ENCODE data around the gene INTS14. TPM values are rescaled to one million over a fixed set of nuclear protein-coding genes. Genes with fewer than 3 reads are reported as not detected.

Gene INTS14
- total and polyA plus RNA-seq, 9 of the 15 experiments (the other 6 are each of a cell fraction or from before 2014, with no cell fraction given), result 30.5 to 92.4 (median 46.5) TPM

DNA sequence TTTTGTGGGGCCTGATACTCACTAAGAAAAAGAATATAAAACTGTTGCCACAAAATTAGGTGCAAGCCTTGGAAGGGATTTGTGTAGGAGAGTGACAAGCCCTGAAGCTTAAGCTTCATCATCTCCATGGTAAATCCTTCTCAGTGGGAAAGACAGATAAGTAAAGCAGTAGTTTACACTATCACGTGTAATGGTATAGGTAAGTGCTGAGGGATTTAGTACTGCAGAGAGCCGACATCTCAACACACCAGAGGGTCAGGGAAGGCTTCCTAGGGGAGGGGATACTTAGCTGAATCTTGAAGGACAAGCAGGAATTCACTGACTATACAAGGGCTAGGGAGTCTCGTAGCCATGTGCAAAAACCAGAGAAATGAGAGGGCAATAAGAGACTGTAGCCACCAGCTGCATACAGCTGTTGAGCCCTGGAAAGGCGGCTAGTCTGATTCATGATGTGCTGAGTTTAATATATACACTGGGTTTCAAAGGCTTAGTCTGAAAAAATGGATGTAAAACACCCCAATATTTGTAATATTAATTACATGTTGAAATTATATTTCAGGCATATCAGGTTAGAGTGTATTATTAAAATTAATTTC lies 21.9 kb upstream of the INTS14 start:
- no peaks in the 10 kb centered on the region for H3K9me1 ChIP-seq (ENCODE audit: control insufficient read depth, insufficient read depth, low read length)
- WGBS (ENCODE audit: insufficient coverage, low coverage, missing lambda C conversion rate), result 29% methylated on average over 4 of the region's 4 CpGs
- ChIA-PET POLR2A (interaction anchor here (1.0 kb wide), 1 partner anchor 10 kb away, joined by 4 read pairs; no protein-coding TSS in a partner anchor), CTCF (ENCODE audit: low intra/inter-chr PET ratio) (no interaction called here)
- H3K4me1 ChIP-seq (replicated peaks in 1 of 2; ENCODE audit: control insufficient read depth in 2 of 2, insufficient read depth in 2 of 2, low read length in 2 of 2), result peaks cover 0 to under 1% of the 10 kb centered on the region in 2 experiments; a peak in 2 of 5 replicates
- no peak overlapping the region for H3K9ac ChIP-seq (ENCODE audit: insufficient read depth in 1 of 2, low read depth in 2 of 2, low read length in 2 of 2)
- intact Hi-C loops (cut with micrococcal nuclease) (loop anchor here (10.0 kb wide), 1 partner anchor 318 kb away; no protein-coding TSS in a partner anchor), in situ Hi-C loops (cut with MboI) (loop anchor here (25.0 kb wide), 1 partner anchor 229 kb away; the partner anchor contains the start of gene RAB11A)
- peak; percentile 73 for TF ChIP-seq MEIS2 (IDR thresholded peaks at IDR 0.05; ENCODE audit: partially characterized antibody)
- no peak for TF ChIP-seq MECOM (CRISPR knock-in tag; IDR thresholded peaks at IDR 0.05)
- no peak for TF ChIP-seq NFE2L1 (tag; IDR thresholded peaks at IDR 0.05; ENCODE audit: borderline replicate concordance, low read depth)
- TF ChIP-seq ZNF431 (CRISPR knock-in tag; IDR thresholded peaks at IDR 0.05), result no peak
- TF ChIP-seq, protein P1, sequence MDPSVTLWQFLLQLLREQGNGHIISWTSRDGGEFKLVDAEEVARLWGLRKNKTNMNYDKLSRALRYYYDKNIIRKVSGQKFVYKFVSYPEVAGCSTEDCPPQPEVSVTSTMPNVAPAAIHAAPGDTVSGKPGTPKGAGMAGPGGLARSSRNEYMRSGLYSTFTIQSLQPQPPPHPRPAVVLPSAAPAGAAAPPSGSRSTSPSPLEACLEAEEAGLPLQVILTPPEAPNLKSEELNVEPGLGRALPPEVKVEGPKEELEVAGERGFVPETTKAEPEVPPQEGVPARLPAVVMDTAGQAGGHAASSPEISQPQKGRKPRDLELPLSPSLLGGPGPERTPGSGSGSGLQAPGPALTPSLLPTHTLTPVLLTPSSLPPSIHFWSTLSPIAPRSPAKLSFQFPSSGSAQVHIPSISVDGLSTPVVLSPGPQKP (CRISPR knock-in tag; IDR thresholded peaks at IDR 0.05), result no peak
- TF ChIP-seq ZBTB7A (IDR thresholded peaks at IDR 0.05; ENCODE audit: borderline replicate concordance, control insufficient read depth, low read depth, low read length), result no peak
- no peak for TF ChIP-seq PHF8 (IDR thresholded peaks at IDR 0.05; ENCODE audit: borderline replicate concordance, low read length)
- TF ChIP-seq SAFB2 (IDR thresholded peaks at IDR 0.05; ENCODE audit: borderline replicate concordance, low read depth, low read length, severe bottlenecking), result no peak
- TF ChIP-seq MEF2A (IDR thresholded peaks at IDR 0.05; ENCODE audit: control insufficient read depth, low read depth, low read length), result no peak
- TF ChIP-seq ZNF324 (CRISPR knock-in tag; IDR thresholded peaks at IDR 0.05), result no peak
- 0 out of 2 replicates have a peak, but pooled peaks have one; percentile 16 for TF ChIP-seq BHLHE40 (IDR thresholded peaks at IDR 0.05; ENCODE audit: low read length)
- no peak for TF ChIP-seq POU5F1 (IDR thresholded peaks at IDR 0.05; ENCODE audit: borderline replicate concordance, low read depth, low read length, partially characterized antibody)
- TF ChIP-seq HEY1 (CRISPR knock-in tag; IDR thresholded peaks at IDR 0.05; ENCODE audit: borderline replicate concordance), result no peak
- TF ChIP-seq, protein P2, sequence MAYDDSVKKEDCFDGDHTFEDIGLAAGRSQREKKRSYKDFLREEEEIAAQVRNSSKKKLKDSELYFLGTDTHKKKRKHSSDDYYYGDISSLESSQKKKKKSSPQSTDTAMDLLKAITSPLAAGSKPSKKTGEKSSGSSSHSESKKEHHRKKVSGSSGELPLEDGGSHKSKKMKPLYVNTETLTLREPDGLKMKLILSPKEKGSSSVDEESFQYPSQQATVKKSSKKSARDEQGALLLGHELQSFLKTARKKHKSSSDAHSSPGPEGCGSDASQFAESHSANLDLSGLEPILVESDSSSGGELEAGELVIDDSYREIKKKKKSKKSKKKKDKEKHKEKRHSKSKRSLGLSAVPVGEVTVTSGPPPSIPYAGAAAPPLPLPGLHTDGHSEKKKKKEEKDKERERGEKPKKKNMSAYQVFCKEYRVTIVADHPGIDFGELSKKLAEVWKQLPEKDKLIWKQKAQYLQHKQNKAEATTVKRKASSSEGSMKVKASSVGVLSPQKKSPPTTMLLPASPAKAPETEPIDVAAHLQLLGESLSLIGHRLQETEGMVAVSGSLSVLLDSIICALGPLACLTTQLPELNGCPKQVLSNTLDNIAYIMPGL (CRISPR knock-in tag; IDR thresholded peaks at IDR 0.05), result no peak
- TF ChIP-seq ZC3H8 (IDR thresholded peaks at IDR 0.05), result no peak
- TF ChIP-seq ZBTB8A (IDR thresholded peaks at IDR 0.05; ENCODE audit: partially characterized antibody), result no peak
- TF ChIP-seq NFXL1 (CRISPR knock-in tag; IDR thresholded peaks at IDR 0.05), result no peak
- 0 out of 2 replicates have a peak, but pooled peaks have one; percentile 7 for TF ChIP-seq TCF3 (CRISPR knock-in tag; IDR thresholded peaks at IDR 0.05)
- no peak for TF ChIP-seq MTA2 (IDR thresholded peaks at IDR 0.05; ENCODE audit: low read depth)
- no peaks in the 10 kb centered on the region for H3K79me2 ChIP-seq (ENCODE audit: control insufficient read depth, insufficient read depth, low read length)
- H3K36me3 ChIP-seq (ENCODE audit: control insufficient read depth, insufficient read depth, low read length), result no peaks in the 10 kb centered on the region
- no peak for DNase-seq (ENCODE audit: extremely low read depth in 1 of 4, low spot score in 3 of 4)
- no peak for FAIRE-seq
- no peak overlapping the region for H3K27ac ChIP-seq (ENCODE audit: extremely low read depth, low read depth, low read length)
- H4K20me1 ChIP-seq (replicated peaks; ENCODE audit: control insufficient read depth, insufficient read depth, low read length), result no peaks in the 10 kb centered on the region
- BruUV-seq (replicated peaks), result no TSS peak
- no peak overlapping the region for H3K4me3 ChIP-seq
- no peak overlapping the region for H2AFZ ChIP-seq (ENCODE audit: low read depth, low read length)
- no peak overlapping the region for H3K4me2 ChIP-seq (ENCODE audit: insufficient read depth, low read length)
- H3K27me3 ChIP-seq (ENCODE audit: control insufficient read depth in 2 of 2, insufficient read depth in 2 of 2, low read length in 2 of 2), result no peaks in the 10 kb centered on the region
- ATAC-seq, result peak; percentile 70
- no peaks in the 10 kb centered on the region for H3K9me3 ChIP-seq (replicated peaks; ENCODE audit: control insufficient read depth, insufficient read depth, low read depth, low read length)
